Measurements from ENCODE around the gene TOPBP1. TPM values are rescaled to one million over a fixed set of nuclear protein-coding genes. Genes with fewer than 3 reads are reported as not detected.

TOPBP1 gene
- total and polyA plus RNA-seq, 2 donors (not counting 3 experiments of a cell fraction or from before 2014, with no cell fraction given): 23.3 to 42.2 TPM

DNA sequence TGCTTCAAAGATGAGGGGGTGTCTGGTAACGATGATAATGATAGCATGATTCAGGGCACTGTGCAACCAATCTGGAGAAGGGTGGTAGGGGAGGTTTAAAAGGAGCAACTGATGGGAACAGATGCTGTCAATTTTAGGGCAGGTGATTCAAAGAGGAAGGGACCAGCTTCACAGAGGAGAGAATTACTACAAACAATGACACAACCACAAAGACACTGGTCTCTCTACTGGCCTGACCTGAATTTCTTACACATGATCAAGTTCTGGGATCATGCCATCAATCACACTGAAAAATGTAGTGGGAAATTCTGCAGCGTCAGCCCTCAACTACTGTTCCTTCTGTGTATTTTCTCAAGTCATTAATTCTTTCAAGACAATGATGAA lies 90.8 kb downstream of the TOPBP1 start:
- Histone ChIP-seq H3K4me1 (ENCODE audit: control insufficient read depth, extremely low read depth, insufficient read depth, low read length) (peaks cover 56% of the 10 kb centered on the region), H3K4me3 (replicated peaks in 1 of 3; ENCODE audit: insufficient read depth in 1 of 3, low read depth in 1 of 3, low read length in 3 of 3) (no peak overlapping the region), H3K9me3 (replicated peaks; ENCODE audit: control insufficient read depth, insufficient read depth, low read length) (no peaks in the 10 kb centered on the region), H3K79me2 (ENCODE audit: control insufficient read depth, insufficient read depth, low read length) (peaks cover 22% of the 10 kb centered on the region), H2AFZ (ENCODE audit: low read depth, low read length) (no peak overlapping the region), H3K9me1 (replicated peaks; ENCODE audit: control insufficient read depth, extremely low read depth, insufficient read depth, low read length) (no peaks in the 10 kb centered on the region), H4K20me1 (replicated peaks; ENCODE audit: control insufficient read depth, extremely low read depth, insufficient read depth, low read length) (peaks cover under 1% of the 10 kb centered on the region), H3K27ac (ENCODE audit: insufficient read depth, low read depth, low read length) (peak overlapping the region; percentile 93), H3K27me3 (ENCODE audit: control insufficient read depth in 2 of 2, insufficient read depth in 2 of 2, low read length in 2 of 2) (no peaks in the 10 kb centered on the region), H3K9ac (replicated peaks; ENCODE audit: extremely low read depth, insufficient read depth, low read length) (no peak overlapping the region), H3K4me2 (ENCODE audit: insufficient read depth, low read length) (no peak overlapping the region), H3K36me3 (ENCODE audit: control insufficient read depth in 2 of 2, extremely low read depth in 1 of 2, insufficient read depth in 2 of 2, low read length in 2 of 2) (peaks cover 0 to under 1% of the 10 kb centered on the region in 2 experiments)
- BruUV-seq (replicated peaks): no TSS peak
- ChIA-PET POLR2A (interaction anchor here (1.2 kb wide), 2 partner anchors 8 to 39 kb away, joined by 3 read pairs; no protein-coding TSS in a partner anchor), CTCF (interaction anchor here (1.2 to 13.8 kb wide), 9 partner anchors 8 to 147 kb away, joined by 3 to 224 read pairs (median 5); no protein-coding TSS in a partner anchor)
- DNase-seq (ENCODE audit: low read depth, low spot score): peak; percentile 22
- intact Hi-C loops (cut with micrococcal nuclease): loop anchor here (1.0 to 10.0 kb wide), 8 partner anchors 30 to 916 kb away; partner anchors contain the start of genes ANAPC13, CEP63 and SRPRB
- no peak for FAIRE-seq
- TF ChIP-seq, protein P1, sequence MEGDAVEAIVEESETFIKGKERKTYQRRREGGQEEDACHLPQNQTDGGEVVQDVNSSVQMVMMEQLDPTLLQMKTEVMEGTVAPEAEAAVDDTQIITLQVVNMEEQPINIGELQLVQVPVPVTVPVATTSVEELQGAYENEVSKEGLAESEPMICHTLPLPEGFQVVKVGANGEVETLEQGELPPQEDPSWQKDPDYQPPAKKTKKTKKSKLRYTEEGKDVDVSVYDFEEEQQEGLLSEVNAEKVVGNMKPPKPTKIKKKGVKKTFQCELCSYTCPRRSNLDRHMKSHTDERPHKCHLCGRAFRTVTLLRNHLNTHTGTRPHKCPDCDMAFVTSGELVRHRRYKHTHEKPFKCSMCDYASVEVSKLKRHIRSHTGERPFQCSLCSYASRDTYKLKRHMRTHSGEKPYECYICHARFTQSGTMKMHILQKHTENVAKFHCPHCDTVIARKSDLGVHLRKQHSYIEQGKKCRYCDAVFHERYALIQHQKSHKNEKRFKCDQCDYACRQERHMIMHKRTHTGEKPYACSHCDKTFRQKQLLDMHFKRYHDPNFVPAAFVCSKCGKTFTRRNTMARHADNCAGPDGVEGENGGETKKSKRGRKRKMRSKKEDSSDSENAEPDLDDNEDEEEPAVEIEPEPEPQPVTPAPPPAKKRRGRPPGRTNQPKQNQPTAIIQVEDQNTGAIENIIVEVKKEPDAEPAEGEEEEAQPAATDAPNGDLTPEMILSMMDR (IDR thresholded peaks at IDR 0.05; ENCODE audit: extremely low read depth in 1 of 2, insufficient read depth in 1 of 2, low read depth in 1 of 2, low read length in 2 of 2): no peak
- TF ChIP-seq JUN (IDR thresholded peaks at IDR 0.05; ENCODE audit: borderline replicate concordance, insufficient read depth, insufficient read length, low read depth) (no peak), POLR2A (IDR thresholded peaks at IDR 0.05; ENCODE audit: low read depth, low read length) (no peak), MYC (IDR thresholded peaks at IDR 0.05; ENCODE audit: low read depth, low read length) (no peak), FOS (IDR thresholded peaks at IDR 0.05; ENCODE audit: borderline replicate concordance, insufficient read depth, low read length) (no peak), POLR2AphosphoS5 (IDR thresholded peaks at IDR 0.05; ENCODE audit: insufficient read depth, low read depth, low read length) (no peak), GATA2 (IDR thresholded peaks at IDR 0.05; ENCODE audit: insufficient read depth, insufficient read length, low read depth, low read length) (no peak), EZH2 (IDR thresholded peaks at IDR 0.05; ENCODE audit: borderline replicate concordance, low read depth, low read length, severe bottlenecking) (no peak)
- TF ChIP-seq, protein P2, sequence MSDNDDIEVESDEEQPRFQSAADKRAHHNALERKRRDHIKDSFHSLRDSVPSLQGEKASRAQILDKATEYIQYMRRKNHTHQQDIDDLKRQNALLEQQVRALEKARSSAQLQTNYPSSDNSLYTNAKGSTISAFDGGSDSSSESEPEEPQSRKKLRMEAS (IDR thresholded peaks at IDR 0.05; ENCODE audit: insufficient read depth, insufficient read length): no peak
- dilution Hi-C loops (cut with MboI; ENCODE audit: extremely low pct_ligation_motif_present, low sequenced_read_pairs): no loop called here
